Right forelimb (tissue), 1 donor: ENCODE data around the gene PNMA1.

Source experiments
- DNase-seq: peaks from one replicate; pipeline ENCODE4 v3.0.0-alpha.2; 2018

PNMA1 gene

GRCh38 chr14:73713803-73714655 is at the start of gene PNMA1:
Gene PNMA1, minus strand, starts transcription at chr14:73714384. Its CDS starts 745 bp downstream, at chr14:73713639.
- peak; percentile 92 for DNase-seq

GRCh38 chr14:73763396-73763795 is 49.2 kb upstream of the PNMA1 start:
- DNase-seq = no peak

- no peak for DNase-seq
Observed at GRCh38 chr14:73762375-73762822, 48.2 kb upstream of the PNMA1 start.

GRCh38 chr14:73761618-73762355 is 47.6 kb upstream of the PNMA1 start:
- DNase-seq = no peak

- DNase-seq = no peak
Observed at GRCh38 chr14:73760598-73761586, 46.7 kb upstream of the PNMA1 start.

GRCh38 chr14:73759714-73760597 is 45.8 kb upstream of the PNMA1 start:
- peak; percentile 96 for DNase-seq

- peak; percentile 88 for DNase-seq
Observed at GRCh38 chr14:73759183-73759713, 45.1 kb upstream of the PNMA1 start.

- peak; percentile 79 for DNase-seq
Observed at GRCh38 chr14:73758392-73759182, 44.4 kb upstream of the PNMA1 start.

- peak; percentile 44 for DNase-seq
Observed at GRCh38 chr14:73757876-73758391, 43.8 kb upstream of the PNMA1 start.

GRCh38 chr14:73757381-73757780 is 43.2 kb upstream of the PNMA1 start:
- DNase-seq = peak; percentile 42

- DNase-seq = no peak
Observed at GRCh38 chr14:73755434-73756014, 41.3 kb upstream of the PNMA1 start.

GRCh38 chr14:73754911-73755360 is 40.8 kb upstream of the PNMA1 start:
- DNase-seq = peak; percentile 81

GRCh38 chr14:73753887-73754795 is 40.0 kb upstream of the PNMA1 start:
- DNase-seq = peak; percentile 64

GRCh38 chr14:73753124-73753886 is 39.1 kb upstream of the PNMA1 start:
- peak; percentile 49 for DNase-seq

- peak; percentile 80 for DNase-seq
Observed at GRCh38 chr14:73752297-73752992, 38.3 kb upstream of the PNMA1 start.

GRCh38 chr14:73751157-73751691 is 37.0 kb upstream of the PNMA1 start:
- DNase-seq = peak; percentile 33

GRCh38 chr14:73750531-73750901 is 36.3 kb upstream of the PNMA1 start:
- DNase-seq = peak; percentile 43
